ENCODE measurements around the gene ADRA2C.

DNA sequence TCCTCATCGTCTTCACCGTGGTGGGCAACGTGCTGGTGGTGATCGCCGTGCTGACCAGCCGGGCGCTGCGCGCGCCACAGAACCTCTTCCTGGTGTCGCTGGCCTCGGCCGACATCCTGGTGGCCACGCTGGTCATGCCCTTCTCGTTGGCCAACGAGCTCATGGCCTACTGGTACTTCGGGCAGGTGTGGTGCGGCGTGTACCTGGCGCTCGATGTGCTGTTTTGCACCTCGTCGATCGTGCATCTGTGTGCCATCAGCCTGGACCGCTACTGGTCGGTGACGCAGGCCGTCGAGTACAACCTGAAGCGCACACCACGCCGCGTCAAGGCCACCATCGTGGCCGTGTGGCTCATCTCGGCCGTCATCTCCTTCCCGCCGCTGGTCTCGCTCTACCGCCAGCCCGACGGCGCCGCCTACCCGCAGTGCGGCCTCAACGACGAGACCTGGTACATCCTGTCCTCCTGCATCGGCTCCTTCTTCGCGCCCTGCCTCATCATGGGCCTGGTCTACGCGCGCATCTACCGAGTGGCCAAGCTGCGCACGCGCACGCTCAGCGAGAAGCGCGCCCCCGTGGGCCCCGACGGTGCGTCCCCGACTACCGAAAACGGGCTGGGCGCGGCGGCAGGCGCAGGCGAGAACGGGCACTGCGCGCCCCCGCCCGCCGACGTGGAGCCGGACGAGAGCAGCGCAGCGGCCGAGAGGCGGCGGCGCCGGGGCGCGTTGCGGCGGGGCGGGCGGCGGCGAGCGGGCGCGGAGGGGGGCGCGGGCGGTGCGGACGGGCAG is 792 bp downstream of the ADRA2C start:
- no peak for TF ChIP-seq ZBTB7A (IDR thresholded peaks at IDR 0.05; ENCODE audit: low read depth)
- TF ChIP-seq, protein P1, sequence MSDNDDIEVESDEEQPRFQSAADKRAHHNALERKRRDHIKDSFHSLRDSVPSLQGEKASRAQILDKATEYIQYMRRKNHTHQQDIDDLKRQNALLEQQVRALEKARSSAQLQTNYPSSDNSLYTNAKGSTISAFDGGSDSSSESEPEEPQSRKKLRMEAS (IDR thresholded peaks at IDR 0.05) = no peak
- TF ChIP-seq CREB1 (IDR thresholded peaks at IDR 0.05; ENCODE audit: low read depth) = no peak
- TF ChIP-seq FOXM1 (IDR thresholded peaks at IDR 0.05; ENCODE audit: borderline replicate concordance, low read depth) = no peak
- no peak for TF ChIP-seq TAF1 (IDR thresholded peaks at IDR 0.05; ENCODE audit: low read depth)
- no peak for TF ChIP-seq TCF12 (IDR thresholded peaks at IDR 0.05; ENCODE audit: low read depth)
- TF ChIP-seq EGR1 (IDR thresholded peaks at IDR 0.05) = no peak
- TF ChIP-seq CEBPB (IDR thresholded peaks at IDR 0.05) = no peak
- no peak for TF ChIP-seq NFIC (IDR thresholded peaks at IDR 0.05)
